Hepatocyte (in vitro differentiated cells): ENCODE measurements around the gene WNK2.

ENCODE experiments used
- CTCF ChIP-seq: fragments of 200-600 bp; sonication (generic); IDR thresholded peaks from 2 replicates; pipeline ENCODE4 v1.5.1; 2016; ENCODE audit warnings: antibody characterized with exemption, mild to moderate bottlenecking; ENCODE audit not compliant: poor library complexity
- EZH2 ChIP-seq: fragments of 200-600 bp; sonication (generic); IDR thresholded peaks from 2 replicates; pipeline ENCODE4 v1.6.1; 2016; ENCODE audit warnings: antibody characterized with exemption, mild to moderate bottlenecking, borderline replicate concordance

GRCh38 chr9:93184432-93185265 lies 710 bp downstream of the WNK2 start:
- TF ChIP-seq CTCF (no peak), EZH2 (no peak)
